HepG2 (cell line): ENCODE measurements around the gene CISD3. TPM values are rescaled to one million over a fixed set of nuclear protein-coding genes. Genes with fewer than 3 reads are reported as not detected.
A peak's percentile ranks its signal among the peaks of the same experiment; 100 is the strongest.

ENCODE experiments used
- BORCS8-MEF2B ChIP-seq: sonication (generic); formaldehyde crosslinking; IDR thresholded peaks from 2 replicates; pipeline ENCODE4 v1.8.0; 2022; ENCODE audit warnings: mild to moderate bottlenecking, missing genetic modification reagents
- FLYWCH1 ChIP-seq: sonication (generic); formaldehyde crosslinking; IDR thresholded peaks from 2 replicates; pipeline ENCODE4 v1.8.1; 2023; ENCODE audit warnings: mild to moderate bottlenecking, missing genetic modification reagents
- GATA4 ChIP-seq: sonication (generic); IDR thresholded peaks from 2 replicates; pipeline ENCODE4 v1.6.1; 2016; ENCODE audit warnings: antibody characterized with exemption, low read depth, borderline replicate concordance
- GATAD1 ChIP-seq: IDR thresholded peaks from 2 replicates; pipeline ENCODE4 v1.6.1; 2016; ENCODE audit warnings: missing genetic modification reagents, missing compliant biosample characterization
- HNRNPL ChIP-seq: fragments of 200-400 bp; formaldehyde crosslinking; IDR thresholded peaks from 2 replicates; pipeline ENCODE4 v1.6.1; 2017; ENCODE audit warnings: mild to moderate bottlenecking, low read depth, low read length
- IKZF1 ChIP-seq: fragments of 450-650 bp; IDR thresholded peaks from 2 replicates; pipeline ENCODE4 v1.7.1; 2016
- KDM2A ChIP-seq: sonication (generic); formaldehyde crosslinking; IDR thresholded peaks from 2 replicates; pipeline ENCODE4 v1.4.0; 2020; ENCODE audit warnings: low read depth, missing genetic modification reagents, borderline replicate concordance
- KDM5A ChIP-seq: fragments of 200-600 bp; sonication (generic); IDR thresholded peaks from 2 replicates; pipeline ENCODE4 v1.7.0; 2018; ENCODE audit warnings: antibody characterized with exemption, mild to moderate bottlenecking, low read length, borderline replicate concordance
- MYNN ChIP-seq: sonication (generic); formaldehyde crosslinking; IDR thresholded peaks from 2 replicates; pipeline ENCODE4 v1.4.0; 2020; ENCODE audit warnings: mild to moderate bottlenecking, low read depth, missing genetic modification reagents
- NAIF1 ChIP-seq: sonication (generic); formaldehyde crosslinking; IDR thresholded peaks from 2 replicates; pipeline ENCODE4 v1.5.0; 2020; ENCODE audit warnings: mild to moderate bottlenecking, missing genetic modification reagents, borderline replicate concordance
- NFE2 ChIP-seq: sonication (generic); formaldehyde crosslinking; IDR thresholded peaks from 2 replicates; pipeline ENCODE4 v1.4.0; 2020; ENCODE audit warnings: missing genetic modification reagents
- NFKBIZ ChIP-seq: IDR thresholded peaks from 2 replicates; pipeline ENCODE4 v1.6.1; 2018; ENCODE audit warnings: missing genetic modification reagents, missing compliant biosample characterization
- NRL ChIP-seq: sonication (generic); formaldehyde crosslinking; IDR thresholded peaks from 2 replicates; pipeline ENCODE4 v1.5.0; 2020; ENCODE audit warnings: missing genetic modification reagents, mild to moderate bottlenecking, moderate library complexity, borderline replicate concordance
- PRPF4 ChIP-seq: fragments of 200-400 bp; formaldehyde crosslinking; IDR thresholded peaks from 2 replicates; pipeline ENCODE4 v1.6.1; 2016; ENCODE audit warnings: low read length, low read depth; ENCODE audit not compliant: poor library complexity, severe bottlenecking
- XRCC5 ChIP-seq: fragments of 200-400 bp; formaldehyde crosslinking; optimal IDR thresholded peaks from 2 replicates; pipeline ENCODE3; 2017; ENCODE audit warnings: mild to moderate bottlenecking, low read length
- YY1 ChIP-seq: IDR thresholded peaks from 2 replicates; pipeline ENCODE4 v1.6.1; 2011; ENCODE audit warnings: low read length, low read depth, moderate library complexity, mild to moderate bottlenecking; ENCODE audit not compliant: insufficient read depth, insufficient replicate concordance
- ZFP90 ChIP-seq: sonication (generic); formaldehyde crosslinking; IDR thresholded peaks from 2 replicates; pipeline ENCODE4 v1.8.0; 2022; ENCODE audit warnings: missing genetic modification reagents, mild to moderate bottlenecking, inconsistent platforms, borderline replicate concordance
- ZNF354B ChIP-seq: sonication (generic); formaldehyde crosslinking; IDR thresholded peaks from 2 replicates; pipeline ENCODE4 v1.8.0; 2022; ENCODE audit warnings: mild to moderate bottlenecking, missing genetic modification reagents
- ZNF430 ChIP-seq: sonication (generic); formaldehyde crosslinking; IDR thresholded peaks from 2 replicates; pipeline ENCODE4 v1.9.0; 2021; ENCODE audit warnings: mild to moderate bottlenecking, missing genetic modification reagents
- ZNF589 ChIP-seq: sonication (generic); formaldehyde crosslinking; conservative IDR thresholded peaks from 2 replicates; pipeline ENCODE4 v1.8.0; 2022; ENCODE audit warnings: mild to moderate bottlenecking, moderate library complexity, missing genetic modification reagents
- ZNF629 ChIP-seq: sonication (generic); formaldehyde crosslinking; conservative IDR thresholded peaks from 2 replicates; pipeline ENCODE4 v1.5.0; 2020; ENCODE audit warnings: missing genetic modification reagents
- ZNF674 ChIP-seq: sonication (generic); formaldehyde crosslinking; IDR thresholded peaks from 2 replicates; pipeline ENCODE4 v1.5.0; 2020; ENCODE audit warnings: low read depth, mild to moderate bottlenecking, missing genetic modification reagents
- ZNF737 ChIP-seq: sonication (generic); formaldehyde crosslinking; IDR thresholded peaks from 2 replicates; pipeline ENCODE4 v1.5.0; 2020; ENCODE audit warnings: missing genetic modification reagents, mild to moderate bottlenecking, borderline replicate concordance
- polyA plus RNA-seq, 8 experiments: library from polyadenylated mRNA; depleted of rRNA in 3 of 8; stranded (reverse) in 7 of 8; unstranded in 1 of 8; fragments of >200 nt; fragmentation: Illumina TruSeq in 4 of 8; extraction: Trizol in 4 of 8; gene quantifications; 2 replicates each; pipeline versions ENCODE4 v1.2.1 to v1.2.3, GENCODE V29; 2011 to 2016; ENCODE audit warnings: low read depth in 4 of 8, missing spikeins in 1 of 8, mixed read lengths in 1 of 8; ENCODE audit not compliant: insufficient read depth in 1 of 8
- total RNA-seq, 5 experiments: library from RNA; depleted of rRNA; stranded (reverse); fragments of >200 nt; fragmentation: Illumina TruSeq; extraction: Trizol; gene quantifications; 2 replicates each; pipeline ENCODE4 v1.2.3, GENCODE V29; 2016; ENCODE audit warnings: low read depth in 1 of 5
- TF ChIP-seq, protein P1 (sequence below), 2 experiments: sonication (generic) in 1 of 2; formaldehyde crosslinking in 1 of 2; IDR thresholded peaks; 2 replicates each; pipeline versions ENCODE4 v1.4.0 to v1.6.1; 2018 to 2020; ENCODE audit warnings: missing genetic modification reagents in 2 of 2, borderline replicate concordance in 1 of 2, low read depth in 1 of 2, mild to moderate bottlenecking in 1 of 2, missing biosample characterization in 1 of 2
- TF ChIP-seq, protein P2 (sequence below): sonication (generic); formaldehyde crosslinking; IDR thresholded peaks from 2 replicates; pipeline ENCODE4 v1.5.0; 2020; ENCODE audit warnings: missing genetic modification reagents
- TF ChIP-seq, protein P3 (sequence below): sonication (generic); formaldehyde crosslinking; IDR thresholded peaks from 2 replicates; pipeline ENCODE4 v1.8.1; 2022; ENCODE audit warnings: mild to moderate bottlenecking, missing genetic modification reagents

CISD3 gene
- total and polyA plus RNA-seq, 2 of the 13 experiments (the other 11 are each of a cell fraction or from before 2014, with no cell fraction given) = 30.0 to 34.1 TPM

DNA sequence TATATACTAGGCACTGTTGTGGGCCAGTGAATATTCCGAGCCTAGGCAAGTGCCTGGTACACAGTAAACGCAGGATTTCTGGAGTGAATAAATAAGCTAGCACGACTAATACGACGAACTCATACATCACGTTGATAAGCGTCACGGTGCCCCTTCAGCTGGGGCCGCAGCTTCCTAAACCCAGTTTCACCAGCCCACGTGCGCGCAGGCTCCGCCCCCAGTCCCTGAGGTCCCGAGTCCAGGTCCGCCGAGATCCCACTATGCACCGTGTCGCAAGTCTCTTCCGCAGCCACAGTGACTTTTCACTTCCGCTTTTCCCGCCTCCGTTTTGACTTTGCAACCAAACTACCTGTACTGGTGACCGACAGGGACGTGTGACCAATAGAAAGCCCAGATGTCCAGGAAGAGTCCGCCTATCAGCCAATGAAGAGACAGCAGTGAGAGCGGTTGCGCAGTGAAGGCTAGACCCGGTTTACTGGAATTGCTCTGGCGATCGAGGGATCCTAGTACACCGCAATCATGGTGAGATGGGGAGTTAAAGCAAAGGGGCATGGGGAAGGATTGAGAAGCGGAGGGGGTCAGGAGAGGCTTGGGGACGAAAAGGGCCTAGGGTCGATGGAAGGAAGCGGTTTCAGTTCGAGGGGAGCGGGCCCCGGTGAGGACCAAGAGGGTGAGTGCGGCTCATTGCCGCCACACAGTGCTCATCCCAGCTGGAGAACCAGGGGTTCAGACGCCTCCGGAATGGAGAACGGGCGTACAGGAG lies 22.3 kb downstream of the CISD3 start, which contains the start of gene PSMB3 (continued):
- TF ChIP-seq, protein P1, sequence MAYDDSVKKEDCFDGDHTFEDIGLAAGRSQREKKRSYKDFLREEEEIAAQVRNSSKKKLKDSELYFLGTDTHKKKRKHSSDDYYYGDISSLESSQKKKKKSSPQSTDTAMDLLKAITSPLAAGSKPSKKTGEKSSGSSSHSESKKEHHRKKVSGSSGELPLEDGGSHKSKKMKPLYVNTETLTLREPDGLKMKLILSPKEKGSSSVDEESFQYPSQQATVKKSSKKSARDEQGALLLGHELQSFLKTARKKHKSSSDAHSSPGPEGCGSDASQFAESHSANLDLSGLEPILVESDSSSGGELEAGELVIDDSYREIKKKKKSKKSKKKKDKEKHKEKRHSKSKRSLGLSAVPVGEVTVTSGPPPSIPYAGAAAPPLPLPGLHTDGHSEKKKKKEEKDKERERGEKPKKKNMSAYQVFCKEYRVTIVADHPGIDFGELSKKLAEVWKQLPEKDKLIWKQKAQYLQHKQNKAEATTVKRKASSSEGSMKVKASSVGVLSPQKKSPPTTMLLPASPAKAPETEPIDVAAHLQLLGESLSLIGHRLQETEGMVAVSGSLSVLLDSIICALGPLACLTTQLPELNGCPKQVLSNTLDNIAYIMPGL (CRISPR knock-in tag; IDR thresholded peaks at IDR 0.05; ENCODE audit: borderline replicate concordance in 1 of 2, low read depth in 1 of 2) = peak in 1 of 2 experiments; percentile 85; a peak in 3 of 4 replicates
- peak; percentile 87 for TF ChIP-seq KDM5A
- TF ChIP-seq NFE2 (CRISPR knock-in tag) = peak; percentile 48; the same call in 1 of the 2 replicates
- TF ChIP-seq XRCC5 = peak; percentile 66
- peak; percentile 59; the same call in 1 of the 2 replicates for TF ChIP-seq ZFP90
- TF ChIP-seq KDM2A (CRISPR knock-in tag) = peak; percentile 81
- peak; percentile 63 for TF ChIP-seq YY1
- peak; percentile 74; the same call in 1 of the 2 replicates for TF ChIP-seq ZNF589
- no peak; the same call in 1 of the 2 replicates for TF ChIP-seq ZNF737
- peak; percentile 83; the same call in 1 of the 2 replicates for TF ChIP-seq BORCS8-MEF2B
- TF ChIP-seq MYNN (CRISPR knock-in tag) = no peak
- no peak for TF ChIP-seq IKZF1
- TF ChIP-seq, protein P2, sequence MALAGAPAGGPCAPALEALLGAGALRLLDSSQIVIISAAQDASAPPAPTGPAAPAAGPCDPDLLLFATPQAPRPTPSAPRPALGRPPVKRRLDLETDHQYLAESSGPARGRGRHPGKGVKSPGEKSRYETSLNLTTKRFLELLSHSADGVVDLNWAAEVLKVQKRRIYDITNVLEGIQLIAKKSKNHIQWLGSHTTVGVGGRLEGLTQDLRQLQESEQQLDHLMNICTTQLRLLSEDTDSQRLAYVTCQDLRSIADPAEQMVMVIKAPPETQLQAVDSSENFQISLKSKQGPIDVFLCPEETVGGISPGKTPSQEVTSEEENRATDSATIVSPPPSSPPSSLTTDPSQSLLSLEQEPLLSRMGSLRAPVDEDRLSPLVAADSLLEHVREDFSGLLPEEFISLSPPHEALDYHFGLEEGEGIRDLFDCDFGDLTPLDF (CRISPR knock-in tag) = 0 out of 2 replicates have a peak, but pooled peaks have one; percentile 73
- peak; percentile 97 for TF ChIP-seq GATAD1 (CRISPR knock-in tag)
- TF ChIP-seq NRL (CRISPR knock-in tag) = no peak
- no peak; the same call in 1 of the 2 replicates for TF ChIP-seq ZNF629 (CRISPR knock-in tag)
- TF ChIP-seq HNRNPL = 0 out of 2 replicates have a peak, but pooled peaks have one; percentile 31
- TF ChIP-seq FLYWCH1 (CRISPR knock-in tag) = 0 out of 2 replicates have a peak, but pooled peaks have one; percentile 70
- TF ChIP-seq GATA4 = peak; percentile 19; the same call in 1 of the 2 replicates
- 0 out of 2 replicates have a peak, but pooled peaks have one; percentile 90 for TF ChIP-seq ZNF354B (CRISPR knock-in tag)
- TF ChIP-seq NFKBIZ (CRISPR knock-in tag) = no peak; the same call in 1 of the 2 replicates
- TF ChIP-seq, protein P3, sequence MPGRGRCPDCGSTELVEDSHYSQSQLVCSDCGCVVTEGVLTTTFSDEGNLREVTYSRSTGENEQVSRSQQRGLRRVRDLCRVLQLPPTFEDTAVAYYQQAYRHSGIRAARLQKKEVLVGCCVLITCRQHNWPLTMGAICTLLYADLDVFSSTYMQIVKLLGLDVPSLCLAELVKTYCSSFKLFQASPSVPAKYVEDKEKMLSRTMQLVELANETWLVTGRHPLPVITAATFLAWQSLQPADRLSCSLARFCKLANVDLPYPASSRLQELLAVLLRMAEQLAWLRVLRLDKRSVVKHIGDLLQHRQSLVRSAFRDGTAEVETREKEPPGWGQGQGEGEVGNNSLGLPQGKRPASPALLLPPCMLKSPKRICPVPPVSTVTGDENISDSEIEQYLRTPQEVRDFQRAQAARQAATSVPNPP (CRISPR knock-in tag) = no peak; the same call in 1 of the 2 replicates
- TF ChIP-seq PRPF4 = no peak
- TF ChIP-seq ZNF674 (CRISPR knock-in tag) = no peak; the same call in 1 of the 2 replicates
- peak; percentile 58 for TF ChIP-seq NAIF1
- TF ChIP-seq ZNF430 = no peak
